ENCODE results near the gene OR10J5. TPM values are rescaled to one million over a fixed set of nuclear protein-coding genes. Genes with fewer than 3 reads are reported as not detected.

Gene OR10J5
- total and polyA plus RNA-seq, 3 donors from 2014 or later = not detected

GRCh38 chr1:159562680-159563079, 26.9 kb upstream of the OR10J5 start:
- no peaks in the 10 kb centered on the region for H3K9me3 ChIP-seq
- no peak for DNase-seq
- 52 to 68% methylated on average over 1 of the region's 1 CpG for WGBS, 2 donors

GRCh38 chr1:159561497-159561896, 25.7 kb upstream of the OR10J5 start:
- Histone ChIP-seq H3K27ac (no peak overlapping the region), H3K36me3 (ENCODE audit: low read depth, missing control alignments) (no peaks in the 10 kb centered on the region), H3K9me3 (no peaks in the 10 kb centered on the region), H3K4me1 (no peaks in the 10 kb centered on the region), H3K4me3 (no peak overlapping the region), H3K27me3 (no peaks in the 10 kb centered on the region)
- intact Hi-C loops (cut with DNase I; ENCODE audit: low total_unique reads) = no loop called here
- no peak for DNase-seq
- no peak for TF ChIP-seq POLR2A (IDR thresholded peaks at IDR 0.05)
- TF ChIP-seq CTCF (IDR thresholded peaks at IDR 0.05) = no peak

More at GRCh38 chr1:159562680-159563079, 26.9 kb upstream of the OR10J5 start:
- TF ChIP-seq POLR2A (IDR thresholded peaks at IDR 0.05) (no peak), CTCF (IDR thresholded peaks at IDR 0.05) (no peak)
- Histone ChIP-seq H3K27me3 (no peaks in the 10 kb centered on the region), H3K4me3 (no peak overlapping the region), H3K27ac (no peak overlapping the region), H3K4me1 (no peaks in the 10 kb centered on the region), H3K36me3 (ENCODE audit: low read depth, missing control alignments) (no peaks in the 10 kb centered on the region)
- intact Hi-C loops (cut with DNase I; ENCODE audit: low total_unique reads) = no loop called here

GRCh38 chr1:159560599-159560998, 24.8 kb upstream of the OR10J5 start:
- Histone ChIP-seq H3K36me3 (ENCODE audit: low read depth, missing control alignments) (no peaks in the 10 kb centered on the region), H3K9me3 (no peaks in the 10 kb centered on the region), H3K27me3 (no peaks in the 10 kb centered on the region), H3K4me1 (no peaks in the 10 kb centered on the region), H3K4me3 (no peak overlapping the region), H3K27ac (no peak overlapping the region)
- 70 to 88% methylated on average over 2 of the region's 2 CpGs for whole genome bisulfite sequencing, 2 donors
- DNase-seq = no peak
- intact Hi-C loops (cut with DNase I; ENCODE audit: low total_unique reads) = no loop called here
- no peak for TF ChIP-seq POLR2A (IDR thresholded peaks at IDR 0.05)
- no peak for TF ChIP-seq CTCF (IDR thresholded peaks at IDR 0.05)

- H3K4me1 ChIP-seq = no peaks in the 10 kb centered on the region
- H3K36me3 ChIP-seq (ENCODE audit: low read depth, missing control alignments) = no peaks in the 10 kb centered on the region
- H3K9me3 ChIP-seq = no peaks in the 10 kb centered on the region
- intact Hi-C loops (cut with DNase I; ENCODE audit: low total_unique reads) = no loop called here
- 49% methylated on average over 3 of the region's 3 CpGs for WGBS, 2 donors
- TF ChIP-seq CTCF (IDR thresholded peaks at IDR 0.05) (no peak), POLR2A (IDR thresholded peaks at IDR 0.05) (no peak)
- no peak overlapping the region for H3K27ac ChIP-seq
- no peaks in the 10 kb centered on the region for H3K27me3 ChIP-seq
- no peak overlapping the region for H3K4me3 ChIP-seq
- DNase-seq = no peak
Observed at GRCh38 chr1:159556931-159557369, 21.1 kb upstream of the OR10J5 start.

- Histone ChIP-seq H3K27me3 (no peaks in the 10 kb centered on the region), H3K9me3 (no peaks in the 10 kb centered on the region), H3K36me3 (ENCODE audit: low read depth, missing control alignments) (no peaks in the 10 kb centered on the region), H3K4me3 (no peak overlapping the region), H3K4me1 (no peaks in the 10 kb centered on the region), H3K27ac (no peak overlapping the region)
- intact Hi-C loops (cut with DNase I; ENCODE audit: low total_unique reads) = no loop called here
- TF ChIP-seq POLR2A (IDR thresholded peaks at IDR 0.05) (no peak), CTCF (IDR thresholded peaks at IDR 0.05) (no peak)
- WGBS, 2 donors = 72 to 73% methylated on average over 1 of the region's 1 CpG
- DNase-seq = no peak
Observed at GRCh38 chr1:159554696-159555095, 18.9 kb upstream of the OR10J5 start.

Data from testis (tissue), 3 donors.